NCI-H510A (cell line): ENCODE measurements around the gene ZNF423.
"Not testable (repeated sequence)": the region's sequence is repeated elsewhere in the genome, so short reads cannot be mapped to it uniquely, and the experiment has no call there.

Source experiments
- DNase-seq: peaks from one replicate; lab custom pipeline; 2025; lab: John Stamatoyannopoulos, UW

The ZNF423 gene

GRCh38 chr16:49855822-49856671 is at the start of gene ZNF423:
ZNF423 (minus strand) TSS chr16:49856112; CDS start chr16:49855774, 338 bp downstream.
- no peak for DNase-seq

- DNase-seq = no peak
Measured at GRCh38 chr16:49904348-49905062, 48.6 kb upstream of the ZNF423 start.

GRCh38 chr16:49902908-49903307 is 47.0 kb upstream of the ZNF423 start:
- no peak for DNase-seq

DNA sequence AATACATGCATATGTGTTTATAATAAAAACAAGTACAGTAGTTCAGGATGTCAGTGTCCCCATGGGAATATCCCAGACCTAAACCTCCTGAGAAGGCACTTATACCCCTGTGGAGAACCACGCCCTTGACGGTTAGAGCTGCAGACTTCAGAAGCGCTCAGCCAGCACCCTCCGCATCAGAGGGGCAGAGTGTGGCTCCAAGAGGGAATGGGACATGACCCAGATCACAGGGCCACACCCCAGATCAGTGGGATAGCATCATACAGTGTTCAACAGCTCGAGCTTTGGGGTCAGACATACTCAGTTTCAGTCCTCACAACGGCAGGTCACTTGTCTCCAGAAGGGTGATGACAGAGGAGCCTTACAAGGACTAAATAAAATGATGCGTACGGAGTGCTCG is 45.8 kb upstream of the ZNF423 start:
- DNase-seq = no peak

- no peak for DNase-seq
Measured at GRCh38 chr16:49900875-49901274, 45.0 kb upstream of the ZNF423 start.

DNA sequence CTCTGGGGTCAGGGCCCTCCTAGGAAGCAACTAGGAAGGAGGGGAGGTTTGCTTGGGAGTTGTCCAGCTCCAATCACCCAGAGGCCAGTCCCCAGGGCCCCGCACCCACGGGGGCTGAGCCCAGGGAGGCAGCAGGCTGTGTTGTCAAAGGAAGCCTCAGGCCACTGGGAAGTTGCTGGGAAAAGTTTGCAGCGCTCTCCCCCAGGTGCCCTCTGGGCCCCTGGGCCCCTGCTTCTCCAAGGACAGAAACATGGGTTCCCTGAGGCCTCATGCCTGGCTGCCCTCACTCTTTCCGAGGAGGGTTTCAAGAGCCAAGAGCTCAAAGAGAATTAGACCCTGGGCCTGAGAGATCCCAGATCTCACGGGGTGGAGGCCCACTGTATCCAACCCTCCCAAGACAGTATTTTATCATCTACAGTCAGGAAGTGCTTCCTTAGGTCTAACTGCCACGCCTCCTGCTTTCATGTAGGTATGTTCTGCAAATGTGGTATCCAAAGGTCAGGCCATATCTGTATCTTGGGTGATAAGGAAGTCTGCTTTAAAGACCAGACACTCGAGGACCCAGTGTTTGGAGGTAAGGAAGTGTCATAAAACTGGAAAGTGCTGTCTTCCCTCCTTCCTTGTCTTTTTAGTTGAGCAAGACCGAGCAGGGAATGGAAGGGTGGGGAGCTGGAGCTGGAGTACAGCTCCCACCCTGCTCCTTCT is 44.2 kb upstream of the ZNF423 start:
- DNase-seq = no peak

DNA sequence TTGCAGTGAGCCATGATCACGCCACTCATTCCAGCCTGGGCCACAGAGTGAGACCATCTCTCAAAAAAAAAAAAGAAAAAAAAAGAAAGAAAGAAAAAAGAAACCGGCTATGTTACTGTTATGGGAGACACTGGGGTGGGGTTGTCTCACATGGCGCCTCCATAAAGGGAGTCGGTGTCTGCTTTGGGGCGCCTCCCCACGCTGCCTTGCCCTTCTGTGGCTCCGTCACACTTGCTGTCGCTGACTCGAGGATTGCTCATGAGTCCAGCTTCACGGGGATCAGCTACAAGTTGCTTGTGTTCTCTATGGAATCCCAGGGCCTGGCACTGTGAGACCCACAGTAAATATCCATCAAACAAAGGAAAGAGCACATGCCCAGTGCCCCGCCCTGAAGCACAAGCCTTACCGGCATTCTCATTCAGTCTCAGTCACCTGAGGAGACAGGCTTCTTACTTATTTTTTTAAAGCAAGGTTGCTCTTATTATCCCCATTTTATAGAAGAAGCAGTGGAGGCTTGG is 40.6 kb upstream of the ZNF423 start:
- no peak for DNase-seq

DNA sequence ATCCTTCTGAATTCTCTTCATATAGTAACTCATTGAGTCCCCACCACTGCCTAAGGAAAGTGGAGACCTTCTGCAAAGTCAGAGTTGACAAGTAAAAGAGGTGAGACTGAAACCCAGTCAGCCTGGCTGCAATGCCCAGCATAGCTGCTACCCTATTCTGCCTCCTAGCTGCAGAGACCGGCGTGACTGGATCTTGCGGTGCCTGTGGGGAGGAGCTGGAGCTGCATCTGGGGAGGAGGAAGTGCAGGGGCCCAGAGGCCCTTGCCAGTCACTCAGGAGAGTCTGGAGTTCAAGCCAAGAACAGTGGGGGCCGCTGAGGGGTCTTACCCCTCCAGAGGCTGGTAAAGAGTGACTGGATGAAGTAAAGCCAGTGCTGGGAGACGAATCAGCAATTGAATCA is 35.0 kb upstream of the ZNF423 start:
- no peak for DNase-seq

DNA sequence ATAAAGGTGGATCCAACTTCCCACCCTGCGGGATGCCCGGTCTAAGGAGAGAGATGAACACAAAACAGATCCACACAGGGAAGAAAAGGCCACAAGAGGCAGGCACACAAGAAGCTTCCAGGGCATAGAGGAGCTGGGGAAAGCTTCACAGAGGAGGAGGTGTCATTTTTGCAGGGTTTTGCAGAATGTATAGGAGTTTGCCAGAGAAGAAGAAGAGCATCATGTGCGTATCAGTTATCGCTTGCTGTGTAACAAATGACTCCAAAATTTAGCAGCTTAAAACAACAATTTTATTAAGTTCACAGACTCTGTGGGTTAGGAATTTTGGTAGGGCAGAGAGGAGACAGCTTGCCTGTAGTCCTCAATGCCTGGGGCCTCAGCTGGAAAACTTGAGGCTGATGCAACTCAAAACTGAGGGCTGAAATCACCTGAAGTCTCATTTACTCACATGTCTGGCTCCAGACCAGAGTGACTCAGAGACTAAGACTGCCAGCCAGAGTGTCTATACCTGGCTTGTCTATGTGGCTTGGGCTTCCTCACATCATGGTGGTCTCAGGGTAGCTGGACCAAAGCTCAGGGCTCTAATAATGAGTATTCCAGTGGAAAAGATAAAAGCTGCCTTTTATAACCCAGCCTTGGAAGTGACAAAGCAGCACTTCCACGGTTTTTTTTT is 33.9 kb upstream of the ZNF423 start:
- no peak for DNase-seq

DNA sequence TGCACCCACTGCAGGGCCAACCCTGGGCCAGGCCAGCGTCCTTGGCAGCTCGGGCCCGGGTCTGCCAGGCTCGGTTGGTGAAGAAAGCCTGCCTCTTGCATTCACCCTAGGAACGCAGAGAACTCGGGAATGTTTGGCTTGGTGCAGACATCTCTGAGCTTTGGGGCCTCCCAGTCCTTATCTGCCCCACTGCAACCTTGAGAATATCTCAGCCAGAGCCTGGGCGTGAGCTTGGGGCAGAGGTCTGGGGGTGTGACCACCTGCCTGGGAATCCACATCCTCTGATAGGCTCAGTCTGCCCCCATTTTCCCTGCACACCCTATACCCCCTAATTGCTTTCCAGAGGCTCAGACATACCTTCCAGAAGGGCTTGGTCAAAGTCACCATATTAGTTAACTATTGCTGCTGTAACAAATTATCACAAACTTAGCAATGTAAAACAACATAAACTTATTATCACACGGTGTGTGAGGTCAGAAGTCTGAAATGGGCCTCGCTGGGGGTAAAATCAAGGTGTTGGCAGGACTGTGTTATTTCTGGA is 30.7 kb upstream of the ZNF423 start:
- DNase-seq = no peak

- no peak for DNase-seq
Measured at GRCh38 chr16:49884033-49885015, 28.4 kb upstream of the ZNF423 start.

- DNase-seq = no peak
Measured at GRCh38 chr16:49883076-49884014, 27.4 kb upstream of the ZNF423 start.

DNA sequence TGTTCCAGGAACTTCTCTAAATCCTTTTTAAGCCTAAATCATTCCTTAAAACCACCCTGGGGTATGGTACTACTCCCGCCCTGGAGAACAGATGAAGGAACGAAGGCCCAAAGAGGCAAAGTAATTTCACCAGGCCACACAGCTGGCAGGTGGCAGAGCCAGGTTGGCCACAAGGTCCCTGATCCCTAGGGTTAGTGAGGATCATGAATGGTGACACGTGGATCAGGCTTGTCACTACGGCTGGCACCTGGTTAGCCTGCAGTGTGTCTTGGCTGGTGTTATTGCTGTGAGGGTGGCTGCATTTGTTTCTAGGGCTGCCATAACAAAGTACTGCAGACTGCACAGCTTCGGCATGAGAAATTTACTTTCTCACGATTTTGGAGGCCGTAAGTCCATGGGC is 26.0 kb upstream of the ZNF423 start:
- DNase-seq = no peak

GRCh38 chr16:49878540-49878939 is 22.6 kb upstream of the ZNF423 start:
- DNase-seq = not testable (repeated sequence)

DNA sequence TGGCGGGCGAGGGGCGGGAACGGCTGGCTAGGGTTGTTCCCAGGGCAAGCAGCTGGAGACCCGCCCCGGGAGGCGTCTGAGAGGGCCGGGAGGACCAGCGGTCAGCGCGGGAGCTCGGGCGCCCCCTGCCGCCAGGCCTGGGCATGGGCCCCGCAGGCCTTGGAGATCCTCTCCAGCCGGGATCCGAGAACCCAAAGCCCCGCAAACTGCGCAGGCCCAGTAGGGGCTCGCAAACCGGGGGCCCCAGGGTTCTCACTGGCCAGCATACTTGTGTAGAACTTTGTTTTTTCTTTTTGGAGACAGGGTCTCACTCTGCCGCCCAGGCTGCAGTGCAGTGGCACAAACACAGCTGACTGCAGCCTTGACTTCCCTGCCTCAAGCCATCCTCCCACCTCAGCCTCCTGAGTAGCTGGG is 20.8 kb upstream of the ZNF423 start:
- DNase-seq = no peak

DNA sequence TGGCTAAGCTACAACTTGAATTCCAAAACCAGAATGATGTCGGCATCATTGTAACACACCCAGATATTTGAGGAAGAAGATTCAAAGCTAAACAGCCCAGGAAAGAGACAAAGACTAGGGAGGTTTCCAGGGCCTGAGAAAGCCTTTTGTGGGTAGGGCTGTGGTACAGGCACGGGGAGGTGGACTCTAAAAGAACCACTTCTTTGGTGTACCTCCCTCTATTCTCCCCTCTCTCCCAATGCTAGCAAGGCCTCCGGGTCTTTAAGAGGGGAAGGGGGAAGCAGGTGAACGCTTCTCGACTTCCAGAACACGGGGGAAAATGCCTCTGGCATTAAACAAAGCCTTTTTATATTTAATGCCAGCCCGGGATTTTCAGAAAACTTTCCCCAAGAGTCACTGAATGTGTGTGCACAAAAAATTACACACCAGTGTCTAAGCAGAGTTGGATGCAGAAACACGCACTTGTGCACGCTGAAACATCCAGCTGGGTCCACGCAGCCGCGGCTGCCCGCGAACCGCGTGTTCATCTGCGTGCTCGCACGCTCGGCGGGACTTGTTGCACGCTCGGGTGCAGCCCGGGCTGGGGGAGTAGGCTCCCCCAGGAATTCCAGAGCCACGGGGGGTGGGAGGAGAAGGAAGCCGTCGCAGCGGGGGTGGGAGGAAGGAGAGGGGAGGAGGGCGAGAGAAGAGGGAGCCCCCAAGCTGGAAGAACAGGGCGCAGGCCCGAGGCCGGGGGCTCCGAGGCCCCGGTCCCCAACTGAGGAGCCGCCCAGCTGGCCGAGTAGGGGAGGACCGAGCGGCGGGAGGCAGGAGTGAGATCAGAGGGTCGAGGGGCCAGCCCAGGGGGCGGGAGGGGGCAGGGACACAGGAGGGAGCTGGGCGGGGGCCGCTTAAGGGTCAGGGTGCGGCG is 20.1 kb upstream of the ZNF423 start:
- DNase-seq = no peak

- DNase-seq = no peak
Measured at GRCh38 chr16:49874613-49875237, 18.8 kb upstream of the ZNF423 start.

GRCh38 chr16:49871824-49872223 is 15.9 kb upstream of the ZNF423 start:
- DNase-seq = not testable (repeated sequence)
